ENCODE data around the gene CTU1. TPM values are rescaled to one million over a fixed set of nuclear protein-coding genes. Genes with fewer than 3 reads are reported as not detected.
"Not testable (repeated sequence)": the region's sequence is repeated elsewhere in the genome, so short reads cannot be mapped to it uniquely, and the experiment has no call there.

The CTU1 gene
- total RNA-seq, 1 experiment from 2014 or later, result 8.6 TPM

DNA sequence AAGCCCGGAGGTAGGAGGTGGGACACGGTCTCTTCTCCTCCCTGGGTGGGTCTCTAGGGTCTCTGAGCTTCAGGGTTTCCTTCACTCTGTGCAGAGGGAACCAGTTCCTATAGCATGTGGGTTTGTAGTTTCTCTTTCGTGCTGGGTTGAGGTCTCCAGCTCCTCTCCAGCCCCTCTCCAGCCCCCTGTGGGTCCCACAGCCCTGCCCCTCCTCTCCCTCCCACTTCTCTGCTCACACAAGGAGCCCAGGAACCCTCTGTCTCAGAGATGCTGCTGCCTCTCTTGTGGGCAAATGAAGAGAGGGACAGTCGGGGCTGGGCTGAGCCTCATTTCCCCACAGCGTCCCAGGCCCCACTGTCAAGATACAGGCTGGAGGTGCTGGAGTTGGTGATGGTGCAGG is 35.3 kb upstream of the CTU1 start:
- H3K4me3 Mint-ChIP-seq, result no peak overlapping the region
- H3K27ac Mint-ChIP-seq, result no peak overlapping the region
- ATAC-seq (no peak), DNase-seq (ENCODE audit: low spot score) (no peak)
- TF ChIP-seq, protein P1, sequence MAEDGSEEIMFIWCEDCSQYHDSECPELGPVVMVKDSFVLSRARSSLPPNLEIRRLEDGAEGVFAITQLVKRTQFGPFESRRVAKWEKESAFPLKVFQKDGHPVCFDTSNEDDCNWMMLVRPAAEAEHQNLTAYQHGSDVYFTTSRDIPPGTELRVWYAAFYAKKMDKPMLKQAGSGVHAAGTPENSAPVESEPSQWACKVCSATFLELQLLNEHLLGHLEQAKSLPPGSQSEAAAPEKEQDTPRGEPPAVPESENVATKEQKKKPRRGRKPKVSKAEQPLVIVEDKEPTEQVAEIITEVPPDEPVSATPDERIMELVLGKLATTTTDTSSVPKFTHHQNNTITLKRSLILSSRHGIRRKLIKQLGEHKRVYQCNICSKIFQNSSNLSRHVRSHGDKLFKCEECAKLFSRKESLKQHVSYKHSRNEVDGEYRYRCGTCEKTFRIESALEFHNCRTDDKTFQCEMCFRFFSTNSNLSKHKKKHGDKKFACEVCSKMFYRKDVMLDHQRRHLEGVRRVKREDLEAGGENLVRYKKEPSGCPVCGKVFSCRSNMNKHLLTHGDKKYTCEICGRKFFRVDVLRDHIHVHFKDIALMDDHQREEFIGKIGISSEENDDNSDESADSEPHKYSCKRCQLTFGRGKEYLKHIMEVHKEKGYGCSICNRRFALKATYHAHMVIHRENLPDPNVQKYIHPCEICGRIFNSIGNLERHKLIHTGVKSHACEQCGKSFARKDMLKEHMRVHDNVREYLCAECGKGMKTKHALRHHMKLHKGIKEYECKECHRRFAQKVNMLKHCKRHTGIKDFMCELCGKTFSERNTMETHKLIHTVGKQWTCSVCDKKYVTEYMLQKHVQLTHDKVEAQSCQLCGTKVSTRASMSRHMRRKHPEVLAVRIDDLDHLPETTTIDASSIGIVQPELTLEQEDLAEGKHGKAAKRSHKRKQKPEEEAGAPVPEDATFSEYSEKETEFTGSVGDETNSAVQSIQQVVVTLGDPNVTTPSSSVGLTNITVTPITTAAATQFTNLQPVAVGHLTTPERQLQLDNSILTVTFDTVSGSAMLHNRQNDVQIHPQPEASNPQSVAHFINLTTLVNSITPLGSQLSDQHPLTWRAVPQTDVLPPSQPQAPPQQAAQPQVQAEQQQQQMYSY (CRISPR knock-in tag; IDR thresholded peaks at IDR 0.05), result no peak
- POLR2A ChIA-PET, result no interaction called here
- no peaks in the 10 kb centered on the region for H3K9me3 Mint-ChIP-seq
- CTCF ChIA-PET, result no interaction called here
- H3K36me3 Mint-ChIP-seq, result no peaks in the 10 kb centered on the region
- peaks cover 15% of the 10 kb centered on the region for H3K4me1 Mint-ChIP-seq
- H3K27me3 Mint-ChIP-seq (ENCODE audit: low read depth), result peaks cover 13% of the 10 kb centered on the region

DNA sequence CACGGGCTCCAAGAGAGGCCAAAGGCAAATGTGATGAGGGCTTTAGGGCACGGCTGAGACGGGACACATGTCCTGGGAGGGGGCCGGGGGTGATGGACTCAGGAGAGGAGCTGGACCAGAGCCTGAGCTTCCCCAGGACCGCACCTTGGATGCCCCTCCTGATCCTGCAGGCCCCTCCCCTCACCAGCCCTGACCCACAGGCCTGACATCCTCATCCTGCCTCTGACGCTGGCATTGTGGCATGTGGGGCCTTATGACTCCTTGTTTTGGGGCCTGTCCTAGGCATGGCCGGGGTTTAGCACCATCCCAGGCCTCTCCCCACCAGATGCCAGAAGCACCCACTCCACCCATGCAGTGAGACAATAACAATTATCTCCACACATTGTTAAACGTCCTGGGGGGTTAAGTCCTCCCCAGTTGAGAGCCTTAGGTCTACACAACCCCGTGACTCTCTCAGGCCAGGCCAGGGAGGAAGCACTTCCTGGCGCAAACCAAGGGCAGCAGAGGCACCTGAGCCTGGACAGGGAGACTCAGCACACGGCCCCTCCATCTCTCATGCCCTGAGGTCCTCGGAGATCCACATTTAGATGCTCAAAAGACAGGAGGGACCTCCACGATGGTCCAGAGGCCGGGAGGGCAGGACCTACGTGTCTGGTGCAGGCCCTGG is 34.7 kb upstream of the CTU1 start:
- CTCF ChIA-PET; POLR2A ChIA-PET; H3K9me3 Mint-ChIP-seq; H3K36me3 Mint-ChIP-seq; ATAC-seq; H3K27ac Mint-ChIP-seq; H3K4me3 Mint-ChIP-seq; DNase-seq (ENCODE audit: low spot score): not testable (repeated sequence)
- peaks cover 11% of the 10 kb centered on the region for H3K27me3 Mint-ChIP-seq (ENCODE audit: low read depth)
- H3K4me1 Mint-ChIP-seq, result peaks cover 15% of the 10 kb centered on the region

GRCh38 chr19:51142119-51142518 is 33.9 kb upstream of the CTU1 start, which contains the start of gene SIGLEC7:
TSS of gene SIGLEC7 (plus strand) at chr19:51142301. CDS start at chr19:51142370, 69 bp downstream.
- no peaks in the 10 kb centered on the region for H3K9me3 Mint-ChIP-seq
- no peak for DNase-seq (ENCODE audit: low spot score)
- peaks cover 24% of the 10 kb centered on the region for H3K4me1 Mint-ChIP-seq
- TF ChIP-seq ATF1 (CRISPR knock-in tag; IDR thresholded peaks at IDR 0.05) (no peak), GABPB1 (CRISPR knock-in tag; IDR thresholded peaks at IDR 0.05) (no peak), SMAD4 (CRISPR knock-in tag; IDR thresholded peaks at IDR 0.05) (no peak), FOXK1 (CRISPR knock-in tag; IDR thresholded peaks at IDR 0.05) (no peak), ZNF317 (CRISPR knock-in tag; IDR thresholded peaks at IDR 0.05; ENCODE audit: borderline replicate concordance, low read depth) (no peak), GTF2I (CRISPR knock-in tag; conservative IDR thresholded peaks at IDR 0.05) (no peak), ZBTB21 (CRISPR knock-in tag; IDR thresholded peaks at IDR 0.05; ENCODE audit: borderline replicate concordance) (no peak), ZNF232 (CRISPR knock-in tag; IDR thresholded peaks at IDR 0.05) (no peak), ZNF138 (CRISPR knock-in tag; conservative IDR thresholded peaks at IDR 0.05) (no peak), NR2C2 (CRISPR knock-in tag; IDR thresholded peaks at IDR 0.05) (no peak), JAZF1 (CRISPR knock-in tag; IDR thresholded peaks at IDR 0.05) (no peak), RELA (CRISPR knock-in tag; IDR thresholded peaks at IDR 0.05; ENCODE audit: borderline replicate concordance) (no peak), HMGXB4 (CRISPR knock-in tag; IDR thresholded peaks at IDR 0.05) (no peak)
- TF ChIP-seq, protein P1 (CRISPR knock-in tag; IDR thresholded peaks at IDR 0.05), result no peak
- TF ChIP-seq, protein P2, sequence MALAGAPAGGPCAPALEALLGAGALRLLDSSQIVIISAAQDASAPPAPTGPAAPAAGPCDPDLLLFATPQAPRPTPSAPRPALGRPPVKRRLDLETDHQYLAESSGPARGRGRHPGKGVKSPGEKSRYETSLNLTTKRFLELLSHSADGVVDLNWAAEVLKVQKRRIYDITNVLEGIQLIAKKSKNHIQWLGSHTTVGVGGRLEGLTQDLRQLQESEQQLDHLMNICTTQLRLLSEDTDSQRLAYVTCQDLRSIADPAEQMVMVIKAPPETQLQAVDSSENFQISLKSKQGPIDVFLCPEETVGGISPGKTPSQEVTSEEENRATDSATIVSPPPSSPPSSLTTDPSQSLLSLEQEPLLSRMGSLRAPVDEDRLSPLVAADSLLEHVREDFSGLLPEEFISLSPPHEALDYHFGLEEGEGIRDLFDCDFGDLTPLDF (CRISPR knock-in tag; IDR thresholded peaks at IDR 0.05), result no peak
- TF ChIP-seq, protein P3, sequence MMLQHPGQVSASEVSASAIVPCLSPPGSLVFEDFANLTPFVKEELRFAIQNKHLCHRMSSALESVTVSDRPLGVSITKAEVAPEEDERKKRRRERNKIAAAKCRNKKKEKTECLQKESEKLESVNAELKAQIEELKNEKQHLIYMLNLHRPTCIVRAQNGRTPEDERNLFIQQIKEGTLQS (CRISPR knock-in tag; conservative IDR thresholded peaks at IDR 0.05), result no peak
- TF ChIP-seq, protein P4, sequence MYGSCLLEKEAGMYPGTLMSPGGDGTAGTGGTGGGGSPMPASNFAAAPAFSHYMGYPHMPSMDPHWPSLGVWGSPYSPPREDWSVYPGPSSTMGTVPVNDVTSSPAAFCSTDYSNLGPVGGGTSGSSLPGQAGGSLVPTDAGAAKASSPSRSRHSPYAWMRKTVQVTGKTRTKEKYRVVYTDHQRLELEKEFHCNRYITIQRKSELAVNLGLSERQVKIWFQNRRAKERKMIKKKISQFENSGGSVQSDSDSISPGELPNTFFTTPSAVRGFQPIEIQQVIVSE (CRISPR knock-in tag; IDR thresholded peaks at IDR 0.05; ENCODE audit: borderline replicate concordance), result no peak
- TF ChIP-seq, protein P5, sequence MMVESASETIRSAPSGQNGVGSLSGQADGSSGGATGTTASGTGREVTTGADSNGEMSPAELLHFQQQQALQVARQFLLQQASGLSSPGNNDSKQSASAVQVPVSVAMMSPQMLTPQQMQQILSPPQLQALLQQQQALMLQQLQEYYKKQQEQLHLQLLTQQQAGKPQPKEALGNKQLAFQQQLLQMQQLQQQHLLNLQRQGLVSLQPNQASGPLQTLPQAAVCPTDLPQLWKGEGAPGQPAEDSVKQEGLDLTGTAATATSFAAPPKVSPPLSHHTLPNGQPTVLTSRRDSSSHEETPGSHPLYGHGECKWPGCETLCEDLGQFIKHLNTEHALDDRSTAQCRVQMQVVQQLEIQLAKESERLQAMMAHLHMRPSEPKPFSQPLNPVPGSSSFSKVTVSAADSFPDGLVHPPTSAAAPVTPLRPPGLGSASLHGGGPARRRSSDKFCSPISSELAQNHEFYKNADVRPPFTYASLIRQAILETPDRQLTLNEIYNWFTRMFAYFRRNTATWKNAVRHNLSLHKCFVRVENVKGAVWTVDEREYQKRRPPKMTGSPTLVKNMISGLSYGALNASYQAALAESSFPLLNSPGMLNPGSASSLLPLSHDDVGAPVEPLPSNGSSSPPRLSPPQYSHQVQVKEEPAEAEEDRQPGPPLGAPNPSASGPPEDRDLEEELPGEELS (CRISPR knock-in tag; IDR thresholded peaks at IDR 0.05), result no peak
- ChIA-PET POLR2A (no interaction called here), CTCF (interaction anchor here (0.5 to 2.1 kb wide), 2 partner anchors 16 to 48 kb away, joined by 3 to 11 read pairs; no protein-coding TSS in a partner anchor)
- no peaks in the 10 kb centered on the region for H3K36me3 Mint-ChIP-seq
- no peak within 1 kb of the TSS for H3K4me3 Mint-ChIP-seq
- H3K27me3 Mint-ChIP-seq (ENCODE audit: low read depth), result peaks cover 11% of the 10 kb centered on the region
- no peak within 1 kb of the TSS for H3K27ac Mint-ChIP-seq
- no peak for ATAC-seq

All from WTC11 (cell line).